Adipocyte (in vitro differentiated cells): Measurements from ENCODE around the gene RAD50.
"Not testable (repeated sequence)": the region's sequence is repeated elsewhere in the genome, so short reads cannot be mapped to it uniquely, and the experiment has no call there.

ENCODE experiments used
- DNase-seq: peaks from one replicate; pipeline ENCODE4 v3.0.0-alpha.2; 2015; ENCODE audit warnings: low read depth
- H3K27me3 ChIP-seq: replicated peaks from 2 replicates; pipeline ENCODE4 v1.7.0; 2013; ENCODE audit warnings: mild to moderate bottlenecking, low read length, moderate library complexity; ENCODE audit not compliant: control insufficient read depth, insufficient read depth
- H3K36me3 ChIP-seq: 2 replicates; pipeline ENCODE4 v1.7.0; 2013; ENCODE audit warnings: low read length, mild to moderate bottlenecking, moderate library complexity; ENCODE audit not compliant: control insufficient read depth, insufficient read depth, severe bottlenecking
- H3K4me1 ChIP-seq: 2 replicates; pipeline ENCODE4 v1.7.0; 2013; ENCODE audit warnings: mild to moderate bottlenecking, low read length, moderate library complexity; ENCODE audit not compliant: control insufficient read depth, insufficient read depth
- H3K4me3 ChIP-seq: 2 replicates; pipeline ENCODE4 v1.7.0; 2013; ENCODE audit warnings: mild to moderate bottlenecking, low read length, moderate library complexity
- H3K9ac ChIP-seq: 2 replicates; pipeline ENCODE4 v1.7.0; 2013; ENCODE audit warnings: mild to moderate bottlenecking, low read length, moderate library complexity
- H3K9me3 ChIP-seq: 2 replicates; pipeline ENCODE4 v1.7.0; 2013; ENCODE audit warnings: mild to moderate bottlenecking, low read length, moderate library complexity; ENCODE audit not compliant: control insufficient read depth

Gene RAD50

DNA sequence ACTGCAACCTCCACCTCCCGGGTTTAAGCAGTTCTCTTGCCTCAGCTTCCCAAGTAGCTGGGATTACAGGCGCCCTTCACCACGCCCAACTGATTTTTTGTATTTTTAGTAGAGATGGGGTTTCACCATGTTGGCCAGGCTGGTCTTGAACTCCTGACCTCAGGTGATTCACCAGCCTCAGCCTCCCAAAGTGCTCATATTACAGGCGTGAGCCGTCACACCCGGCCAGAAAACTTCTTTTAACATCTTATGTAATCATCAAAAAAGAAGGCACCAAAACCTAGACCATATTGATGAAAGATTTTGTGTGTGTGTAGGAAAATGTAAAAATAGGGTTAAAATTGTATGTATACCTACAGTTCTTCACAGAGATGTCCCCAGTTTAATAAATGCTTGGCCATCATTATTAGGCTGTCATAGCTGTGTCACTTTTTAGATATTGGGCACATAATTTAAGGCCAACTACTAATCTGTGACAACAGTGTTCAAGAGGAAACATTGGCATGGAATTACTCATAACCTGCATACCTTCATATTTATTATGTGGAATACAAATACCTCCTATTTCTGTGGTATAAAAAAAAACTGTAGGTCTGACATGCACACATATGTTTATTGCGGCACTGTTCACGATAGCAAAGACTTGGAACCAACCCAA is 44.4 kb downstream of the RAD50 start:
- Histone ChIP-seq H3K9ac (no peak overlapping the region), H3K4me1 (no peaks in the 10 kb centered on the region), H3K9me3 (no peaks in the 10 kb centered on the region), H3K27me3 (no peaks in the 10 kb centered on the region), H3K4me3 (no peak overlapping the region), H3K36me3 (peaks cover 80% of the 10 kb centered on the region)
- no peak for DNase-seq

DNA sequence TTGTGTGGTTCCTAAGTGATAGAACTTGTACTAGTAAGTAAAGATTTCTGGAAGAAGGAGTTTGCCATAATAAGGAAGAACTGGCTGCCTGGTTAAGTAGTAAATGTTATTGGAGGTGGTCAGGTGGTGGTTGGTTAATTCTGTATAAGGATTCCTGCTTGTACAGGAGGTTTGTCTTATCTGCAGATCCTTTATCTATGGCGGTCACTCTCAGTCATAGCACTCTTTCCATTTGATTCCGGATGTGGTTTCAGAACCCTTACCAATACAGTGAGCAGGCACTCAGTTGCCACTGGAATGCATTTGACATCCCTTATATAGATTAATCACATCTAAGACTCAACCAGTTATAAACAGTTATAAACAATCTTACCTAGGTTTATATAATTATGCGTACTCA is 50.3 kb downstream of the RAD50 start:
- DNase-seq, result no peak
- no peaks in the 10 kb centered on the region for H3K27me3 ChIP-seq
- no peak overlapping the region for H3K9ac ChIP-seq
- no peak overlapping the region for H3K4me3 ChIP-seq
- H3K4me1 ChIP-seq, result no peaks in the 10 kb centered on the region
- H3K9me3 ChIP-seq, result no peaks in the 10 kb centered on the region
- H3K36me3 ChIP-seq, result peaks cover 81% of the 10 kb centered on the region

DNA sequence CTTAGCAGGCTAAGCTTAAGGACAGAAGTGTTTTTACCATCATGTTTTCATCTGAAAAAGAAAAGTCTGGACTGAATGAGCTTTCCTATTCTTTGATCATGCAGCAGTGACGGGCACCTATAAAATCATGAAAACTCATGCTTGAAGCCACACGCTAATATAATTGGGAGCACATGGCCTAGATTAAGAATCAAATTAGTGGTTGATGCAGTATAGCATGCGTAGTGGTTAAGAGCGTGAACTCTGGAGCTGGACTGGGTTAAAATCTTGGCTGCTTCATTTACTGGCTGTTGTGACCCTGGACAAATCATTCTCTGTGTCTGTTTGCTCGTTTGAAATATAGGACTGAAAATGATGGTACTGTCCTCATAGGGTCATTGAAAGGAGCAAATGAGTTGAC is 51.3 kb downstream of the RAD50 start:
- no peak overlapping the region for H3K4me3 ChIP-seq
- H3K27me3 ChIP-seq, result no peaks in the 10 kb centered on the region
- no peak for DNase-seq
- no peak overlapping the region for H3K9ac ChIP-seq
- H3K36me3 ChIP-seq, result peaks cover 83% of the 10 kb centered on the region
- no peaks in the 10 kb centered on the region for H3K9me3 ChIP-seq
- H3K4me1 ChIP-seq, result no peaks in the 10 kb centered on the region

DNA sequence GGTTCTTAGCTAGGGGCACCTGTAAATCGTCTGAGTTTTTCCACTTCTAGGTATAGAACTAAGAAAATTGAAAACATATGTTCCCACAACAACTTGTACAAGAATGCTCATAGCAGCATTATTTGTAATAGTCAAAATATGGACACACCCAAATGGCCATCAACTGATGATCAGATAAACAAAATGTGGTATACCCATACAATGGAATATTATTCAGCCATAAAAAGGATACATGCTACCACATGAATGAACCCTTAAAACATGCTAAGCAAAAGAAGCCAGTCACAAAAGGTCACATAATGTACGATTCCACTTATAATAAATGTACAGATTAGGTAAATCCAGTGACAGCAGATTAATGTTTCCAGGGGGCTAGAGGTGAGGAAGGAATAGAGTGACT is 55.2 kb downstream of the RAD50 start:
- no peak overlapping the region for H3K9ac ChIP-seq
- no peak for DNase-seq

DNA sequence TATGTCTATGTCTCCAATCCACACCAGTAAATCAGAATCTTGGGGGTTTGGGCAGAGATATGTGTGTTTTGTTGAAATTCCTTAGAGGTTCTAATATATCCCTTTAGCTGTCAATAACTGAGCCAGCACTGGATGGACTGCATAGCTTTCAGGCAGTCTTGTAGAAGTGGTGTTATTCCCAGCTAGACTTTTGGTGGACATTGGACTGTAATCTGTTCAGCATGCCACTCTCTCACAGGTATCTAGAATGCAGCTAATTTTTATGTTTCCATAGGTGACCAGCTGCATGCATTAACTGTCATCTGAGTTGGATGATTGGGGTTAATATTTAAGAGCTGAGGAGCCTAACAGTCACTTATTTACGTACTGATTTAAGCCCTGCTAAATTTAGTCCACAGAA is 56.1 kb downstream of the RAD50 start:
- H3K9ac ChIP-seq, result no peak overlapping the region
- H3K9me3 ChIP-seq, result no peaks in the 10 kb centered on the region
- no peaks in the 10 kb centered on the region for H3K27me3 ChIP-seq
- no peak for DNase-seq
- no peak overlapping the region for H3K4me3 ChIP-seq
- H3K36me3 ChIP-seq, result peaks cover 90% of the 10 kb centered on the region
- H3K4me1 ChIP-seq, result no peaks in the 10 kb centered on the region

More for the DNA sequence above, 55.2 kb downstream of the RAD50 start:
- H3K9me3 ChIP-seq, result no peaks in the 10 kb centered on the region
- H3K4me1 ChIP-seq, result no peaks in the 10 kb centered on the region
- no peak overlapping the region for H3K4me3 ChIP-seq
- no peaks in the 10 kb centered on the region for H3K27me3 ChIP-seq
- H3K36me3 ChIP-seq, result peaks cover 89% of the 10 kb centered on the region

DNA sequence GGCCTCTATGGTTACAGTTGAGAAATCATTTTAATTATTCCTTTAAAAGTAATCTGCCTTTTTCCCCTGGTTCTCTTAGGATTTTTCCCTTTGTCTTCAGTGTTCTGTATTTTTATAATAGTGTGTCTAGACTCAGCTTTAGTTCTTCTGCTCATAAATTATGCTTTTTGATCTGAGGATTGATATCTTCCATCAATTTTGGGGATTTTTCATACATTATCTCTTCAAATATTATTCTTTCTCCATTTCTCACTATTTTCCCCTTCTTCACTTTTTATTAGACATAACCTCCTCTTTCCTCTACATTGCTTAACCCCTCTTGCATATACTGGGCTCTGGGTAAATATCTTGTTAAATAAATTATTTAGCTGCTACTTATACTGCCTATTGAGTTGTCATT is 64.9 kb downstream of the RAD50 start:
- DNase-seq, result no peak
- H3K27me3 ChIP-seq, result no peaks in the 10 kb centered on the region
- H3K9me3 ChIP-seq, result no peaks in the 10 kb centered on the region
- no peak overlapping the region for H3K4me3 ChIP-seq
- H3K9ac ChIP-seq, result no peak overlapping the region
- peaks cover 62% of the 10 kb centered on the region for H3K36me3 ChIP-seq
- H3K4me1 ChIP-seq, result no peaks in the 10 kb centered on the region

DNA sequence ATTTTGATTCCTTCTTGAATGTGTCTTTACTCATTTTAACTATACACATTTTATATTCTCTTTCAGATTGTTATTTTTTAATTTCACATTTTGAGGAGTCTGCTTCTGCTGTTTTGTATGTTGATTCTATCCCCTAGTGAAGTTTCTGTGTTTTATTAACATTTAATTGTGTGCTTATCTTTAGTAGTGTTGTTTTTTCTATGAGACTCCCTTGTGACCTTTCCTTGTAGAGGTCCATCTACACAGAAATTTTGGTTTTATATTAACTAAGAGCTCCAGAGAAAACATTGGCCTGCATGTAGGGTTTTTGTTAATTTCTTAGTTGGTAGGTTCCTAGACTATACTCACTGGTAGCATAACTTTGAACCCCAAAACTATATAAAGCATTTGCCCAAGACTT is 65.8 kb downstream of the RAD50 start:
- peaks cover 53% of the 10 kb centered on the region for H3K36me3 ChIP-seq
- no peaks in the 10 kb centered on the region for H3K4me1 ChIP-seq
- H3K4me3 ChIP-seq, result no peak overlapping the region
- no peak overlapping the region for H3K9ac ChIP-seq
- DNase-seq, result no peak
- no peaks in the 10 kb centered on the region for H3K27me3 ChIP-seq
- H3K9me3 ChIP-seq, result no peaks in the 10 kb centered on the region

DNA sequence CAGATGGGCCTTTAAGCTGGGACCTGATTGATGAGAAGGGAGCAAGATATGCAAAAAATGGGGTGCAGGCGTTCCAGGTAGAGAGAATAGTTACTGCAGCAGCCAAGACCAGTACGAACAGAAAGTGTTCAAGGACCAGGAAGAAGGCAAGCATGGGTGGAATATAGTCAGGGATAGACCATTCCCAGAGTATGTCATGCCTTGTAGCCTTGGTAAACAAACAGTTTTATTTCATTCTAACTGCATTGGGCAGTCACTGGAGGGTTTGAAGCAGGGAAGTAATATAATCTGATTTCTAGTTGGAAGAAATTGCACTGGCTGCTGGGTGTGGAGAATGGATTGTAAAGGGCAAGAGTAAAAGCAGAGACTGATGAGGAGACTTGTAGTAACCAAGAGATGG is 70.7 kb downstream of the RAD50 start:
- Histone ChIP-seq H3K27me3 (no peaks in the 10 kb centered on the region), H3K36me3 (peaks cover 39% of the 10 kb centered on the region), H3K4me3 (no peak overlapping the region), H3K9ac (no peak overlapping the region), H3K9me3 (no peaks in the 10 kb centered on the region), H3K4me1 (no peaks in the 10 kb centered on the region)
- DNase-seq, result no peak

DNA sequence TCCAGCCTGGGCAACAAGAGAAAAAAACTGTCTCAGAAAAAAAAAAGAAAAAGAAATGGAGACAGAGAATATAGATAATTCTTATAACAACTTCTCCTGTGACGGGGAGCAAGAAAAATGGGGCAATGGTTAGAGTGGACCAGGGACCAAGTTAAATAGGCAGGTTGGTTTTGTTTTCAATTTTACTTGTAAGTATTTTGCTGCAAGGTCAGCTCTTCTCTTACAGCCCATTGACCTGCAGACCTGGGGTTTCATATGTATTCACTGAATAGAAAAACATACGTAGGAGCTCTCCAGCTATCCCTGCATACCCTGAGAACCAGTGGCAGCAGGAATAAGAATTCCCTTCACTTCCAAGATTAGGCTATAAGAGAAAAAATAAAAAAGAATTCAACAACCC is 72.0 kb downstream of the RAD50 start:
- Histone ChIP-seq H3K9ac (no peak overlapping the region), H3K4me3 (no peak overlapping the region), H3K27me3 (no peaks in the 10 kb centered on the region), H3K36me3 (peaks cover 32% of the 10 kb centered on the region), H3K9me3 (no peaks in the 10 kb centered on the region), H3K4me1 (no peaks in the 10 kb centered on the region)
- DNase-seq, result no peak

DNA sequence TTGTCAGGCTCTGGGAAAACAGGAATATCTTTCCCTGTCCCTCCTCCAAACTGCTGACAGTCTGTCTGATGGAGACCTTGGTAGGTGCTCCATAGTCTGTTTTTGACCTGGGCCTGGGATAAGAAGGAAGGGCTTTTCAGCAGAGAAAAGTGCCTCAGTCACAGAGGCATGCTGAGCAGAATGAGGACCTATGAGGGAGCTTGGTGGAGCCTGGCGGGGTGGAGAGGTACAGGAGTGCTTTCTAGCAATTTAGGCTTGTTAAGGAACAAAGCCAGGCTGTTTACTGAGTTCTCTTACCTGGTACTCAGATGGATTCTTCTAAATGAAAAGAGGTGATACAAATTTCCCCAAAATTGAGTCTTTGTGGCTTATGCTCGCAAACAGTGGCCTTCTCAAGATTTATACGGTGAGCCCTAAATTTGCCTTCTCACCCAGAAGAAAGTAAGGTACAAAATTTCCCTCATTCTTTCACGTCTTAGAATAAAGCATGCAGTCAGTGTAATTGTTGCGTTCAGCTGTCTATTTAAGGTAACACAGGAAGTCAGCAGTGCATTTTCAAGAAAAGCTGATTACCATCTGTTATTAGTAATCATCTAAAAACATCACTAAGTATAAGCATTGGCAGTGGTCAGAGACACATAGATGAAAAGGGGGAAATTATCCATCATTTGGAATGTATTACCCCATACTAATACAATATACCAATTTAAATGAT is 72.6 kb downstream of the RAD50 start:
- DNase-seq, result no peak
- H3K9me3 ChIP-seq, result no peaks in the 10 kb centered on the region
- no peak overlapping the region for H3K4me3 ChIP-seq
- no peak overlapping the region for H3K9ac ChIP-seq
- H3K36me3 ChIP-seq, result peaks cover 32% of the 10 kb centered on the region
- no peaks in the 10 kb centered on the region for H3K4me1 ChIP-seq
- no peaks in the 10 kb centered on the region for H3K27me3 ChIP-seq

DNA sequence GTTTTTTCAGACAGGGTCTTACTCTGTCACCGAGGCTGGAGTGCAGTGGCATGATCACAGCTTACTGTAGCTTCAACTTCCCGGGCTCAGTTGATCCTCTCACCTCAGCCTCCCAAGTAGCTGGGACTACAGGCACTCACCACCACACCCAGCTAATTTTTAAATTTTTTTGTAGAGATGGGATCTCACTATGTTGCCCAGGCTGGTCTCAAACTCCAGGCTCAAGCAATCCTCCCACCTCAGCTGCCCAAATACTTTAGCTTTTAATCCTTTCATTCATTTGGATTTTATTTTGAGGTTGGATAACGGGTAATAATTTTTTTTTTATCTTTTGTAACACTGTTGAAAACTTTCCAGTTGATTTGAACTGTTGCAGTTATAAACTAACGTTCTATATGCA is 76.8 kb downstream of the RAD50 start:
- not testable (repeated sequence) for DNase-seq

DNA sequence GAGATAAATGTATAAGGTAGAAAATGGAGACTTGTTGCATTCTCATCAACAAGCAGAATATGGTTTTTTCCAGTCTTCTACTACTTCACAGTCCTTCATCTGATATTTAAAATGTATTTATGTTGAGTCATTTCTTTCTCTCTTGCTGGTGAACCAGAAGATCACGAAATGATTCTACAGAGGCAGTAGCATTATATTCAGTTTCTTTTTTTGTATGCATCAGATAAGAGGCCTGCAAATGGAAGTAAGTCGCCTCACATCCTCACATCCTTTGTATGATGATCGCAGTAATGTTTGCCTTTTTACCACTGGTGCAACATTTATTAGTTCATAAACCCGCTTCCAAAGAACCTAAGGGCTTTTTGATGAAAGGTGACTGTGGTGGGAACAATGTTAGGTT is 79.1 kb downstream of the RAD50 start:
- H3K9ac ChIP-seq, result no peak overlapping the region
- no peak overlapping the region for H3K4me3 ChIP-seq
- no peaks in the 10 kb centered on the region for H3K9me3 ChIP-seq
- H3K36me3 ChIP-seq, result peaks cover 57% of the 10 kb centered on the region
- H3K4me1 ChIP-seq, result peaks cover 1% of the 10 kb centered on the region
- no peaks in the 10 kb centered on the region for H3K27me3 ChIP-seq
- no peak for DNase-seq

More for the DNA sequence above, 76.8 kb downstream of the RAD50 start:
- H3K27me3 ChIP-seq, H3K9me3 ChIP-seq, H3K9ac ChIP-seq, H3K4me3 ChIP-seq, H3K4me1 ChIP-seq: not testable (repeated sequence)
- peaks cover 48% of the 10 kb centered on the region for H3K36me3 ChIP-seq
